GM19452 (cell line): ENCODE results near the gene LTB4R.

Source experiments
- ATAC-seq: cut with Tn5 transposase; IDR thresholded peaks from one replicate; pipeline ENCODE4 v1.9.1; 2021; ENCODE audit not compliant: unreplicated experiment

Gene LTB4R

GRCh38 chr14:24366721-24367513 lies 55.6 kb downstream of the LTB4R start:
- peak; percentile 67 for ATAC-seq
